ENCODE data around the gene VDAC1.

GRCh38 chr5:133942614-133943474 lies 61.9 kb downstream of the VDAC1 start:
- no peak for TF ChIP-seq CTCF (IDR thresholded peaks at IDR 0.05)
- no peak for TF ChIP-seq POLR2A (IDR thresholded peaks at IDR 0.05)

Measured in esophagus squamous epithelium (tissue), 4 donors.